HG03442 (cell line): ENCODE data around the gene PRPF31.
"Not testable (repeated sequence)": the region's sequence is repeated elsewhere in the genome, so short reads cannot be mapped to it uniquely, and the experiment has no call there.

Experiments
- ATAC-seq: cut with Tn5 transposase; IDR thresholded peaks from one replicate; pipeline ENCODE4 v1.9.1; 2021; ENCODE audit warnings: mild to moderate bottlenecking, moderate library complexity; ENCODE audit not compliant: unreplicated experiment

The PRPF31 gene

GRCh38 chr19:54115109-54116063 lies at the start of gene PRPF31, which contains the start of gene TFPT:
Gene PRPF31 (plus strand): TSS chr19:54115754. CDS start chr19:54118279, 2,525 bp downstream.
Gene TFPT (minus strand): TSS chr19:54115657. CDS start chr19:54115269, 388 bp downstream.
- ATAC-seq = peak; percentile 72

- ATAC-seq = no peak
These were observed 46.1 kb upstream of the PRPF31 start for GRCh38 chr19:54069470-54069869.

- ATAC-seq = no peak
These were observed 41.7 kb upstream of the PRPF31 start for GRCh38 chr19:54073829-54074228.

- no peak for ATAC-seq
These were observed 40.7 kb upstream of the PRPF31 start for GRCh38 chr19:54074851-54075250.

- ATAC-seq = no peak
These were observed 38.2 kb upstream of the PRPF31 start for GRCh38 chr19:54077334-54077733.

- ATAC-seq = no peak
These were observed 34.5 kb upstream of the PRPF31 start, which contains the start of gene TARM1 for GRCh38 chr19:54081032-54081431. Gene TARM1 (minus strand): TSS chr19:54081365. CDS start chr19:54081340, 25 bp downstream.

GRCh38 chr19:54084410-54084809 lies 31.1 kb upstream of the PRPF31 start:
- no peak for ATAC-seq

GRCh38 chr19:54094426-54095000 lies 21.0 kb upstream of the PRPF31 start:
- no peak for ATAC-seq

- no peak for ATAC-seq
These were observed 20.3 kb upstream of the PRPF31 start for GRCh38 chr19:54095136-54095858.

- ATAC-seq = not testable (repeated sequence)
These were observed 19.5 kb upstream of the PRPF31 start for GRCh38 chr19:54095859-54096616.

- no peak for ATAC-seq
These were observed 18.9 kb upstream of the PRPF31 start for GRCh38 chr19:54096617-54097106.

GRCh38 chr19:54099190-54099902 lies 16.2 kb upstream of the PRPF31 start:
- ATAC-seq = no peak

GRCh38 chr19:54099903-54100255 lies 15.7 kb upstream of the PRPF31 start:
- ATAC-seq = not testable (repeated sequence)

- ATAC-seq = no peak
These were observed 15.0 kb upstream of the PRPF31 start, which contains the start of gene OSCAR for GRCh38 chr19:54100561-54100960. Gene OSCAR (minus strand): TSS chr19:54100803. CDS start chr19:54100792, 11 bp downstream.

GRCh38 chr19:54102421-54103169 lies 13.0 kb upstream of the PRPF31 start, which contains the start of gene NDUFA3:
Gene NDUFA3 (plus strand): TSS chr19:54102855. CDS start chr19:54102879, 24 bp downstream.
- ATAC-seq = peak; percentile 95

GRCh38 chr19:54104998-54105715 lies 10.4 kb upstream of the PRPF31 start:
- ATAC-seq = no peak

- ATAC-seq = no peak
These were observed 9.8 kb upstream of the PRPF31 start for GRCh38 chr19:54105796-54106195.

GRCh38 chr19:54106716-54107115 lies 8.8 kb upstream of the PRPF31 start:
- no peak for ATAC-seq
